ENCODE data around the gene TSGA10IP.

TSGA10IP gene

GRCh38 chr11:65897020-65897471 lies 48.2 kb upstream of the TSGA10IP start:
- Histone ChIP-seq H3K79me2 (ENCODE audit: control insufficient read depth, low read length) (peaks cover 18% of the 10 kb centered on the region), H3K36me3 (ENCODE audit: control insufficient read depth, low read length) (peaks cover 2% of the 10 kb centered on the region; the same call in 1 of the 2 replicates), H3K9me3 (ENCODE audit: control insufficient read depth, insufficient read depth, low read length) (no peaks in the 10 kb centered on the region), H3K4me3 (ENCODE audit: low read length) (no peak overlapping the region), H4K20me1 (ENCODE audit: control insufficient read depth, insufficient read depth, low read depth, low read length) (0 out of 2 replicates have a peak, but pooled peaks cover under 1% of the 10 kb centered on the region), H3K27ac (ENCODE audit: low read depth, low read length) (no peak overlapping the region), H3K4me1 (ENCODE audit: control insufficient read depth, low read length) (peaks cover 41% of the 10 kb centered on the region), H3F3A (ENCODE audit: control insufficient read depth, insufficient read depth) (peaks cover 13% of the 10 kb centered on the region), H3K27me3 (ENCODE audit: control insufficient read depth, low read length) (peaks cover 26% of the 10 kb centered on the region), H3K4me2 (ENCODE audit: low read length) (no peak overlapping the region), H3K9me2 (replicated peaks; ENCODE audit: control insufficient read depth, low read length) (no peaks in the 10 kb centered on the region)
- no peak for TF ChIP-seq EZH2phosphoT487 (IDR thresholded peaks at IDR 0.05; ENCODE audit: borderline replicate concordance, low read length)
- TF ChIP-seq CTCF (IDR thresholded peaks at IDR 0.05; ENCODE audit: low read depth, low read length, poor library complexity, severe bottlenecking) = no peak

- no peak for TF ChIP-seq EZH2phosphoT487 (IDR thresholded peaks at IDR 0.05; ENCODE audit: borderline replicate concordance, low read length)
- TF ChIP-seq CTCF (IDR thresholded peaks at IDR 0.05; ENCODE audit: low read depth, low read length, poor library complexity, severe bottlenecking) = no peak
- no peak overlapping the region for H3K27ac ChIP-seq (ENCODE audit: low read depth, low read length)
- no peaks in the 10 kb centered on the region for H4K20me1 ChIP-seq (ENCODE audit: control insufficient read depth, insufficient read depth, low read depth, low read length)
- H3K9me2 ChIP-seq (replicated peaks; ENCODE audit: control insufficient read depth, low read length) = no peaks in the 10 kb centered on the region
- H3K36me3 ChIP-seq (ENCODE audit: control insufficient read depth, low read length) = no peaks in the 10 kb centered on the region
- H3K4me2 ChIP-seq (ENCODE audit: low read length) = peak overlapping the region; percentile 76
- peaks cover 2% of the 10 kb centered on the region; the same call in 1 of the 2 replicates for H3K79me2 ChIP-seq (ENCODE audit: control insufficient read depth, low read length)
- peaks cover 41% of the 10 kb centered on the region for H3K27me3 ChIP-seq (ENCODE audit: control insufficient read depth, low read length)
- no peaks in the 10 kb centered on the region for H3K9me3 ChIP-seq (ENCODE audit: control insufficient read depth, insufficient read depth, low read length)
- peak overlapping the region; percentile 69; the same call in 1 of the 2 replicates for H3K4me3 ChIP-seq (ENCODE audit: low read length)
- peaks cover 24% of the 10 kb centered on the region for H3K4me1 ChIP-seq (ENCODE audit: control insufficient read depth, low read length)
- peaks cover 7% of the 10 kb centered on the region; the same call in 1 of the 2 replicates for H3F3A ChIP-seq (ENCODE audit: control insufficient read depth, insufficient read depth)
Observed at GRCh38 chr11:65898656-65899355, 46.5 kb upstream of the TSGA10IP start.

GRCh38 chr11:65899356-65900124 lies 45.7 kb upstream of the TSGA10IP start:
- H3K27ac ChIP-seq (ENCODE audit: low read depth, low read length) = no peak overlapping the region
- H3K27me3 ChIP-seq (ENCODE audit: control insufficient read depth, low read length) = peaks cover 41% of the 10 kb centered on the region
- H3K9me3 ChIP-seq (ENCODE audit: control insufficient read depth, insufficient read depth, low read length) = no peaks in the 10 kb centered on the region
- TF ChIP-seq EZH2phosphoT487 (IDR thresholded peaks at IDR 0.05; ENCODE audit: borderline replicate concordance, low read length) (no peak), CTCF (IDR thresholded peaks at IDR 0.05; ENCODE audit: low read depth, low read length, poor library complexity, severe bottlenecking) (no peak)
- H3K4me2 ChIP-seq (ENCODE audit: low read length) = peak overlapping the region; percentile 76
- H3K4me1 ChIP-seq (ENCODE audit: control insufficient read depth, low read length) = peaks cover 18% of the 10 kb centered on the region
- H4K20me1 ChIP-seq (ENCODE audit: control insufficient read depth, insufficient read depth, low read depth, low read length) = no peaks in the 10 kb centered on the region
- no peaks in the 10 kb centered on the region for H3K9me2 ChIP-seq (replicated peaks; ENCODE audit: control insufficient read depth, low read length)
- peak overlapping the region; percentile 69 for H3K4me3 ChIP-seq (ENCODE audit: low read length)
- peaks cover 5% of the 10 kb centered on the region; the same call in 1 of the 2 replicates for H3F3A ChIP-seq (ENCODE audit: control insufficient read depth, insufficient read depth)
- H3K79me2 ChIP-seq (ENCODE audit: control insufficient read depth, low read length) = no peaks in the 10 kb centered on the region
- H3K36me3 ChIP-seq (ENCODE audit: control insufficient read depth, low read length) = no peaks in the 10 kb centered on the region
